CD14-positive monocyte (primary cell): ENCODE results near the gene CLUH. TPM values are rescaled to one million over a fixed set of nuclear protein-coding genes. Genes with fewer than 3 reads are reported as not detected.

ENCODE experiments used
- DNase-seq, 3 donors: peaks; one replicate each; pipeline ENCODE4 v3.0.0-alpha.2; 2011 to 2022
- H2AFZ ChIP-seq: 2 replicates; pipeline ENCODE4 v1.6.0; 2012; ENCODE audit warnings: mild to moderate bottlenecking, low read depth, low read length, inconsistent platforms; ENCODE audit not compliant: insufficient read depth, poor library complexity, severe bottlenecking
- H3K27ac ChIP-seq, 2 donors: 1 replicate in 1 of 2; 2 replicates in 1 of 2; pipeline ENCODE4 v1.5.1; 2012 to 2013; ENCODE audit warnings: low read length in 2 of 2, control low read depth in 1 of 2, inconsistent platforms in 1 of 2, low read depth in 1 of 2, mild to moderate bottlenecking in 1 of 2
- H3K27me3 ChIP-seq, 2 donors: one replicate each; pipeline versions ENCODE4 v1.6.0 to v1.6.1; 2011 to 2013; ENCODE audit warnings: low read length in 2 of 2; ENCODE audit not compliant: control insufficient read depth in 2 of 2, insufficient read depth in 2 of 2
- H3K36me3 ChIP-seq, 2 donors: replicated peaks in 1 of 2; 1 replicate in 1 of 2; 2 replicates in 1 of 2; pipeline versions ENCODE4 v1.5.1 to v1.6.1; 2012 to 2013; ENCODE audit warnings: low read length in 2 of 2, control low read depth in 1 of 2, inconsistent platforms in 1 of 2, mild to moderate bottlenecking in 1 of 2; ENCODE audit not compliant: insufficient read depth in 2 of 2, control insufficient read depth in 1 of 2
- H3K4me1 ChIP-seq, 2 donors: 1 replicate in 1 of 2; 2 replicates in 1 of 2; pipeline versions ENCODE4 v1.5.1 to v1.6.1; 2012 to 2013; ENCODE audit warnings: low read length in 2 of 2, control low read depth in 1 of 2, inconsistent platforms in 1 of 2, mild to moderate bottlenecking in 1 of 2, moderate library complexity in 1 of 2; ENCODE audit not compliant: insufficient read depth in 2 of 2, control insufficient read depth in 1 of 2
- H3K4me2 ChIP-seq: replicated peaks from 2 replicates; pipeline ENCODE3; 2012; ENCODE audit warnings: low read length, moderate library complexity, mild to moderate bottlenecking; ENCODE audit not compliant: poor library complexity, severe bottlenecking; ENCODE audit errors: extremely low read depth
- H3K4me3 ChIP-seq, 3 experiments: fragments of 200-600 bp in 1 of 3; sonication (generic) in 1 of 3; replicated peaks in 1 of 3; 1 replicate in 2 of 3; 2 replicates in 1 of 3; pipeline ENCODE4 v1.5.1; 2011 to 2013; ENCODE audit warnings: low read length in 3 of 3, mild to moderate bottlenecking in 3 of 3, control low read depth in 2 of 3, low read depth in 2 of 3, inconsistent platforms in 1 of 3, moderate library complexity in 1 of 3
- H3K79me2 ChIP-seq: 2 replicates; pipeline ENCODE4 v1.6.0; 2012; ENCODE audit warnings: mild to moderate bottlenecking, control low read depth, inconsistent platforms, low read length, moderate library complexity; ENCODE audit not compliant: insufficient read depth
- H3K9ac ChIP-seq: 2 replicates; pipeline ENCODE4 v1.6.0; 2017; ENCODE audit warnings: low read length, mild to moderate bottlenecking; ENCODE audit not compliant: insufficient read depth, poor library complexity, severe bottlenecking
- H3K9me3 ChIP-seq, 2 donors: replicated peaks in 1 of 2; 1 replicate in 1 of 2; 2 replicates in 1 of 2; pipeline versions ENCODE4 v1.5.1 to v1.6.1; 2012 to 2013; ENCODE audit warnings: low read length in 2 of 2, control low read depth in 1 of 2; ENCODE audit not compliant: control insufficient read depth in 1 of 2, insufficient read depth in 1 of 2
- H4K20me1 ChIP-seq: 2 replicates; pipeline ENCODE4 v1.6.0; 2012; ENCODE audit warnings: mild to moderate bottlenecking, low read length, control low read depth, moderate library complexity; ENCODE audit not compliant: insufficient read depth
- H3K27ac Mint-ChIP-seq, 7 donors: one replicate each; pipeline ENCODE4 v1.8.0; 2020; ENCODE audit warnings: mild to moderate bottlenecking in 7 of 7, mixed read lengths in 7 of 7, moderate library complexity in 6 of 7, inconsistent platforms in 2 of 7
- H3K27me3 Mint-ChIP-seq, 3 donors: one replicate each; pipeline ENCODE4 v1.8.0; 2021 to 2022; ENCODE audit warnings: low read depth in 3 of 3, mild to moderate bottlenecking in 3 of 3, mixed read lengths in 3 of 3, moderate library complexity in 3 of 3, inconsistent platforms in 1 of 3
- H3K36me3 Mint-ChIP-seq, 2 donors: one replicate each; pipeline ENCODE4 v1.8.0; 2020; ENCODE audit warnings: mixed read lengths in 2 of 2, inconsistent platforms in 1 of 2, mild to moderate bottlenecking in 1 of 2
- H3K4me1 Mint-ChIP-seq: one replicate; pipeline ENCODE4 v1.8.0; 2020; ENCODE audit warnings: mild to moderate bottlenecking, mixed read lengths
- H3K4me3 Mint-ChIP-seq, 2 donors: one replicate each; pipeline ENCODE4 v1.8.0; 2020; ENCODE audit warnings: mild to moderate bottlenecking in 2 of 2, mixed read lengths in 2 of 2, moderate library complexity in 1 of 2
- H3K9me3 Mint-ChIP-seq, 7 donors: one replicate each; pipeline ENCODE4 v1.8.0; 2020 to 2022; ENCODE audit warnings: mixed read lengths in 7 of 7, mild to moderate bottlenecking in 6 of 7, moderate library complexity in 6 of 7, inconsistent platforms in 2 of 7
- WGBS: methylation state at CpG from one replicate; pipeline ENCODE4 v1.1.5; 2013; ENCODE audit warnings: missing lambda C conversion rate; ENCODE audit not compliant: insufficient coverage; 5-methylcytosine and 5-hydroxymethylcytosine counted together
- intact Hi-C, 2 donors: fragments of 100-400 bp; cut with micrococcal nuclease; formaldehyde crosslinking; loops; one replicate each; pipeline versions ENCODE4 v1.15.0 to v1.15.1; 2023
- polyA plus RNA-seq, 3 donors: library from polyadenylated mRNA; depleted of rRNA in 1 of 3; unstranded in 2 of 3; stranded (reverse) in 1 of 3; fragments of 300-500 nt in 2 of 3; fragments of >200 nt in 1 of 3; fragmentation: Illumina TruSeq in 2 of 3; gene quantifications; 1 replicate in 2 of 3; 2 replicates in 1 of 3; pipeline ENCODE4 v1.2.3, GENCODE V29; 2012 to 2021
- TF ChIP-seq, protein P1 (sequence below): fragments of 200-600 bp; IDR thresholded peaks from one replicate; pipeline ENCODE4 v1.8.0; 2022; ENCODE audit warnings: antibody characterized with exemption, mild to moderate bottlenecking

CLUH gene
- polyA plus RNA-seq, 3 donors = 1.6 to 26.2 (median 4.2) TPM

DNA sequence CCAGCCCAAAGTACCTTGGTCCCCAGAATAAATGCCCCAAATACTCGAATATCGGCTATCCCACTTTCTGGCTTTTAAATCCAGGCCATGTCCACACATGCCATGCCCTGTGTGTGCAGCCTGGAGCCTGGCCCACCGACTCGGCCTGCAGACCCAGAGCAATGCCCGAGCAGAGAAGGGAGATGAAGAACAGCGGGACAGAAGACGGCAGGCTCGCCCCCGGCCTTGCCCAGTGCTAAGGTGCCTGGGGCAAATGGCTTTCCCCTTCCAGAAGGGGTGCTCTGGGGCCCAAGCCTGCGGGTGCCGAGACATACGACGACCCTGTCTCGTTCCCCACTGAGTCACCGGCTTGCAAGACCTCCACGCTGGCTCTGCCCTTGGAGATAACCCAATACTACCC, 8.0 kb downstream of the CLUH start:
- Histone ChIP-seq H3K79me2 (peaks cover 40% of the 10 kb centered on the region), H3K27me3 (no peaks in the 10 kb centered on the region), H3K4me2 (no peak overlapping the region), H3K4me3 (no peak overlapping the region), H2AFZ (no peak overlapping the region), H4K20me1 (peaks cover 44% of the 10 kb centered on the region), H3K4me1 (peaks cover 0 to under 1% of the 10 kb centered on the region in 2 donors), H3K9me3 (no peaks in the 10 kb centered on the region), H3K9ac (no peak overlapping the region), H3K27ac (no peak overlapping the region), H3K36me3 (peaks cover 51 to 58% of the 10 kb centered on the region in 2 donors)
- H3K27me3 Mint-ChIP-seq = no peaks in the 10 kb centered on the region
- peaks cover 44 to 57% of the 10 kb centered on the region in 2 donors for H3K36me3 Mint-ChIP-seq
- 97% methylated on average over 11 of the region's 16 CpGs for WGBS
- no peaks in the 10 kb centered on the region for H3K9me3 Mint-ChIP-seq
- intact Hi-C loops = no loop called here
- no peak overlapping the region for H3K27ac Mint-ChIP-seq
- TF ChIP-seq, protein P1, sequence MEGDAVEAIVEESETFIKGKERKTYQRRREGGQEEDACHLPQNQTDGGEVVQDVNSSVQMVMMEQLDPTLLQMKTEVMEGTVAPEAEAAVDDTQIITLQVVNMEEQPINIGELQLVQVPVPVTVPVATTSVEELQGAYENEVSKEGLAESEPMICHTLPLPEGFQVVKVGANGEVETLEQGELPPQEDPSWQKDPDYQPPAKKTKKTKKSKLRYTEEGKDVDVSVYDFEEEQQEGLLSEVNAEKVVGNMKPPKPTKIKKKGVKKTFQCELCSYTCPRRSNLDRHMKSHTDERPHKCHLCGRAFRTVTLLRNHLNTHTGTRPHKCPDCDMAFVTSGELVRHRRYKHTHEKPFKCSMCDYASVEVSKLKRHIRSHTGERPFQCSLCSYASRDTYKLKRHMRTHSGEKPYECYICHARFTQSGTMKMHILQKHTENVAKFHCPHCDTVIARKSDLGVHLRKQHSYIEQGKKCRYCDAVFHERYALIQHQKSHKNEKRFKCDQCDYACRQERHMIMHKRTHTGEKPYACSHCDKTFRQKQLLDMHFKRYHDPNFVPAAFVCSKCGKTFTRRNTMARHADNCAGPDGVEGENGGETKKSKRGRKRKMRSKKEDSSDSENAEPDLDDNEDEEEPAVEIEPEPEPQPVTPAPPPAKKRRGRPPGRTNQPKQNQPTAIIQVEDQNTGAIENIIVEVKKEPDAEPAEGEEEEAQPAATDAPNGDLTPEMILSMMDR = no peak
- no peak for DNase-seq
- H3K4me3 Mint-ChIP-seq = no peak overlapping the region
- peaks cover 6% of the 10 kb centered on the region for H3K4me1 Mint-ChIP-seq

DNA sequence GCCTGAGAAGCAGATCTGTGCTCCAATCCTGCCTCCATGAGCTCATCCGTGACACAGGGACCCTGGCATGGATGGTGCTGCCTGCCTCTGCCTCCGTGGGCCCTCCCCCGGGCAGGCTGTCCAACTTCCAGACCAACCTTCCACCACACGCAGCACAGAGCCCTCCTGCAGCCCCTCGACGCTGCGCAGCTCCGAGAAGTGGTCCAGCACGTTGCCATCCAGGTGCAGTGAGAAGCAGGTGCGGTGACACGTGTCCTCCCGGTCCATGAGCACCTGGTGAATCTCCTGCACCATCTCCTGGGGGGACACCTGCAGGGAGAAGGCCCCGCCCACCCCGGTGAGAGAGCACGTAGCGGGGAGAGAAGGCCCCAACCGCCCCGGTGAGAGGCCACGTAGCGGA, 8.4 kb downstream of the CLUH start:
- Histone ChIP-seq H3K9ac (no peak overlapping the region), H2AFZ (no peak overlapping the region), H3K79me2 (peaks cover 36% of the 10 kb centered on the region), H3K27ac (no peak overlapping the region), H3K36me3 (peaks cover 54 to 62% of the 10 kb centered on the region in 2 donors), H3K9me3 (no peaks in the 10 kb centered on the region), H3K4me1 (no peaks in the 10 kb centered on the region), H3K4me2 (no peak overlapping the region), H3K4me3 (no peak overlapping the region), H3K27me3 (no peaks in the 10 kb centered on the region), H4K20me1 (peaks cover 40% of the 10 kb centered on the region)
- Mint-ChIP-seq H3K27ac (peak overlapping the region in 1 of 7 donors; percentile 23), H3K27me3 (no peaks in the 10 kb centered on the region), H3K36me3 (peaks cover 48 to 62% of the 10 kb centered on the region in 2 donors), H3K4me3 (no peak overlapping the region), H3K9me3 (no peaks in the 10 kb centered on the region), H3K4me1 (peaks cover 2% of the 10 kb centered on the region)
- 98% methylated on average over 16 of the region's 20 CpGs for WGBS
- DNase-seq = no peak
- intact Hi-C loops = no loop called here
- TF ChIP-seq, protein P1 = no peak
